Measurements from ENCODE around the gene MCTP1. TPM values are rescaled to one million over a fixed set of nuclear protein-coding genes. Genes with fewer than 3 reads are reported as not detected.

Gene MCTP1
- total and polyA plus RNA-seq, 2 of the 8 experiments (the other 6 are each of a cell fraction or from before 2014, with no cell fraction given) = 0.56 to 3.4 TPM

GRCh38 chr5:95235439-95235982 is 49.4 kb downstream of the MCTP1 start:
- Histone ChIP-seq H3K4me3 (ENCODE audit: extremely low read depth in 1 of 4, insufficient read depth in 2 of 4, low read depth in 3 of 4, low read length in 4 of 4) (no peak overlapping the region), H2BK15ac (ENCODE audit: low read length) (no peak overlapping the region), H4K20me1 (replicated peaks in 1 of 2; ENCODE audit: control insufficient read depth in 1 of 2, insufficient read depth in 2 of 2, low read length in 2 of 2) (no peaks in the 10 kb centered on the region), H2AK5ac (ENCODE audit: low read depth, low read length) (no peak overlapping the region), H3K23ac (ENCODE audit: insufficient read length) (no peak overlapping the region), H3K79me2 (ENCODE audit: control insufficient read depth in 1 of 2, insufficient read depth in 2 of 2, low read length in 2 of 2) (no peaks in the 10 kb centered on the region), H3K4me1 (replicated peaks in 1 of 4; ENCODE audit: control insufficient read depth in 3 of 4, insufficient read depth in 4 of 4, low read length in 3 of 4) (no peaks in the 10 kb centered on the region), H3K79me1 (ENCODE audit: low read depth, low read length) (no peaks in the 10 kb centered on the region), H3K23me2 (ENCODE audit: low read depth, low read length) (no peaks in the 10 kb centered on the region), H4K91ac (replicated peaks; ENCODE audit: insufficient read length, low read length) (no peak overlapping the region), H4K8ac (ENCODE audit: extremely low read depth, insufficient read depth, low read length) (no peak overlapping the region), H3K27ac (ENCODE audit: low read depth, low read length) (no peak overlapping the region), H2BK20ac (ENCODE audit: low read length) (no peak overlapping the region), H2AFZ (ENCODE audit: low read length) (no peak overlapping the region), H2BK12ac (ENCODE audit: low read depth, low read length) (no peak overlapping the region), H3K9ac (replicated peaks in 1 of 4; ENCODE audit: extremely low read depth in 1 of 4, low read depth in 3 of 4, low read length in 3 of 4) (no peak overlapping the region), H3K27me3 (replicated peaks in 1 of 4; ENCODE audit: control insufficient read depth in 3 of 4, extremely low read depth in 1 of 4, insufficient read depth in 3 of 4, low read length in 3 of 4) (peaks cover 0 to 1% (median 0%) of the 10 kb centered on the region in 4 experiments; a peak in 1 of 7 replicates), H3K4ac (replicated peaks; ENCODE audit: insufficient read length, low read depth, low read length) (no peak overlapping the region), H3K56ac (replicated peaks; ENCODE audit: insufficient read length, low read depth, low read length) (no peak overlapping the region), H4K5ac (ENCODE audit: insufficient read length, low read depth, low read length) (no peak overlapping the region), H2BK120ac (replicated peaks; ENCODE audit: low read depth, low read length) (no peak overlapping the region), H2BK5ac (ENCODE audit: low read depth, low read length) (no peak overlapping the region), H3K14ac (ENCODE audit: insufficient read length) (no peak overlapping the region), H3K4me2 (ENCODE audit: insufficient read depth in 1 of 2, low read depth in 2 of 2, low read length in 2 of 2) (no peak overlapping the region), H3K36me3 (ENCODE audit: control insufficient read depth in 2 of 4, insufficient read depth in 4 of 4, low read length in 3 of 4) (no peaks in the 10 kb centered on the region), H3K18ac (ENCODE audit: extremely low read depth, low read length) (no peak overlapping the region), H3K9me3 (ENCODE audit: insufficient read depth in 2 of 2, low read depth in 1 of 2, low read length in 1 of 2) (0 out of 4 replicates have a peak, but pooled peaks cover 0 to 2% of the 10 kb centered on the region in 2 experiments)
- ChIA-PET POLR2A (ENCODE audit: partially characterized antibody) (no interaction called here), CTCF (ENCODE audit: partially characterized antibody) (interaction anchor here (0.8 to 1.7 kb wide), 3 partner anchors 10 to 12 kb away, joined by 3 to 6 read pairs (median 4); no protein-coding TSS in a partner anchor)
- FAIRE-seq (no peak), DNase-seq (ENCODE audit: low read depth in 1 of 2, low spot score in 2 of 2) (no peak)
- 95% methylated on average over 1 of the region's 1 CpG; no CpG with 5 or more reads in 1 of the 2 experiments for WGBS, 2 experiments (ENCODE audit: extremely low coverage in 1 of 2, insufficient coverage in 1 of 2, insufficient read length in 1 of 2, insufficient replicate concordance in 2 of 2, low coverage in 1 of 2, low lambda C conversion rate in 2 of 2, missing lambda C conversion rate in 1 of 2)
- TF ChIP-seq JUN (IDR thresholded peaks at IDR 0.05; ENCODE audit: low read depth, low read length) = no peak
- TF ChIP-seq KDM4A (IDR thresholded peaks at IDR 0.05; ENCODE audit: low read depth, low read length, severe bottlenecking) = no peak
- no peak for TF ChIP-seq RAD21 (IDR thresholded peaks at IDR 0.05 in 1 of 2, conservative IDR thresholded peaks at IDR 0.05 in 1 of 2; ENCODE audit: low read depth in 2 of 2, low read length in 2 of 2)
- TF ChIP-seq KDM5A (IDR thresholded peaks at IDR 0.05; ENCODE audit: low read length) = no peak
- TF ChIP-seq POLR2AphosphoS5 (IDR thresholded peaks at IDR 0.05; ENCODE audit: low read depth, low read length) = no peak
- TF ChIP-seq CBX8 (IDR thresholded peaks at IDR 0.05; ENCODE audit: borderline replicate concordance, low read depth, low read length) = no peak
- no peak for TF ChIP-seq TCF12 (IDR thresholded peaks at IDR 0.05; ENCODE audit: low read depth, low read length)
- TF ChIP-seq, protein P1, sequence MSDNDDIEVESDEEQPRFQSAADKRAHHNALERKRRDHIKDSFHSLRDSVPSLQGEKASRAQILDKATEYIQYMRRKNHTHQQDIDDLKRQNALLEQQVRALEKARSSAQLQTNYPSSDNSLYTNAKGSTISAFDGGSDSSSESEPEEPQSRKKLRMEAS (IDR thresholded peaks at IDR 0.05) = no peak
- no peak for TF ChIP-seq TBP (IDR thresholded peaks at IDR 0.05; ENCODE audit: low read depth, low read length)
- TF ChIP-seq SP2 (IDR thresholded peaks at IDR 0.05; ENCODE audit: low read length) = no peak
- TF ChIP-seq CBX5 (IDR thresholded peaks at IDR 0.05; ENCODE audit: low read depth, low read length) = no peak
- TF ChIP-seq, protein P2, sequence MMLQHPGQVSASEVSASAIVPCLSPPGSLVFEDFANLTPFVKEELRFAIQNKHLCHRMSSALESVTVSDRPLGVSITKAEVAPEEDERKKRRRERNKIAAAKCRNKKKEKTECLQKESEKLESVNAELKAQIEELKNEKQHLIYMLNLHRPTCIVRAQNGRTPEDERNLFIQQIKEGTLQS (IDR thresholded peaks at IDR 0.05; ENCODE audit: insufficient read depth, low read depth, low read length) = no peak
- no peak for TF ChIP-seq CEBPB (IDR thresholded peaks at IDR 0.05; ENCODE audit: low read depth, low read length)

Data from H1 (cell line).